ENCODE measurements around the gene KCNJ6. TPM values are rescaled to one million over a fixed set of nuclear protein-coding genes. Genes with fewer than 3 reads are reported as not detected.

KCNJ6 gene
- total RNA-seq, 1 donor from 2014 or later = 0.64 TPM

- Histone ChIP-seq H3K36me3 (no peaks in the 10 kb centered on the region), H3K9me3 (no peaks in the 10 kb centered on the region), H3K4me1 (peaks cover 0 to 3% of the 10 kb centered on the region in 2 donors), H3K4me3 (no peak overlapping the region), H3K27ac (no peak overlapping the region), H3K27me3 (no peaks in the 10 kb centered on the region)
- intact Hi-C loops (cut with DNase I) = no loop called here
- TF ChIP-seq CTCF (IDR thresholded peaks at IDR 0.05) = no peak
- no peak for DNase-seq (ENCODE audit: low spot score in 2 of 2)
These were observed 232.7 kb downstream of the KCNJ6 start for GRCh38 chr21:37683396-37684114.

- no peak overlapping the region for H3K4me3 ChIP-seq
- intact Hi-C loops (cut with DNase I) = no loop called here
- H3K4me1 ChIP-seq = peaks cover 0 to 3% of the 10 kb centered on the region in 2 donors
- H3K9me3 ChIP-seq = no peaks in the 10 kb centered on the region
- H3K27ac ChIP-seq = no peak overlapping the region
- no peaks in the 10 kb centered on the region for H3K27me3 ChIP-seq
- H3K36me3 ChIP-seq = no peaks in the 10 kb centered on the region
- TF ChIP-seq CTCF (IDR thresholded peaks at IDR 0.05) = no peak
- DNase-seq (ENCODE audit: low spot score in 2 of 2) = no peak
These were observed 233.3 kb downstream of the KCNJ6 start for GRCh38 chr21:37682966-37683365.

GRCh38 chr21:37677006-37677405, 239.3 kb downstream of the KCNJ6 start:
- no peaks in the 10 kb centered on the region for H3K4me1 ChIP-seq
- no peaks in the 10 kb centered on the region for H3K9me3 ChIP-seq
- no peaks in the 10 kb centered on the region for H3K27me3 ChIP-seq
- no peak for DNase-seq (ENCODE audit: low spot score in 2 of 2)
- H3K4me3 ChIP-seq = no peak overlapping the region
- H3K27ac ChIP-seq = no peak overlapping the region
- TF ChIP-seq CTCF (IDR thresholded peaks at IDR 0.05) = no peak
- intact Hi-C loops (cut with DNase I) = no loop called here
- no peaks in the 10 kb centered on the region for H3K36me3 ChIP-seq

DNA sequence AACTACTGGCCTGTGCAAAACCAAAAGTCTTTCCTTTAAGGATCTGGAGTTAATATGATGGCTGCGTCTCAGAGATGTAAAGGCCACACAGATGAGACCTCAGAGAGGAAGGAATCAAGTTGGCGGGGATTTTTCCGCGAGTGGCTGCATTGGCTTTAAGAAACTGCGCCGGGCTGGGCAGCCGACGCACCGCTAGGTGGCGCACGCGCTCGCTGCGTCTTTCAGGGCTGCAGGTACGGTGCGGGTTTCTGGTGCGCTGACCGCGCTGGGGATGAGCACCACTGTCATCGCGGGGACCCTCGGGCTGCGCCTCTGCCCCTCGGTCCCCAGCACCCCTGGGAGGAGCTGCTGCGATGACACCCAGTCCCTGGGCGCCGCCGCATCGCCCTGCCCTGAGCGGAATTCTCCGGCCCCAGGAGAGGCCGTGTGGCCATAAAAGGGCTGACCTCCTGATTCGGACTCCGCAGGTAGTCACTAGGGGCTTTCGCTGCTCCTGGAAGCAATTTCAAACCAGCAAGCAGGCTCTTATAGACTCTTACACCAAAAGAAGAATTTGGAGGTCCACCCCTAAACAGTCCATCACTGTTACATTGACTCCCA, 241.0 kb downstream of the KCNJ6 start:
- TF ChIP-seq CTCF (IDR thresholded peaks at IDR 0.05) = peak; percentile 73 to 97 (median 93)
- Histone ChIP-seq H3K4me1 (no peaks in the 10 kb centered on the region), H3K27me3 (no peaks in the 10 kb centered on the region), H3K4me3 (peak overlapping the region; percentile 29 to 42), H3K9me3 (no peaks in the 10 kb centered on the region), H3K36me3 (no peaks in the 10 kb centered on the region), H3K27ac (no peak overlapping the region)
- DNase-seq (ENCODE audit: low spot score in 2 of 2) = peak in 1 of 2 donors; percentile 78
- intact Hi-C loops (cut with DNase I) = loop anchor here (2.0 kb wide), 1 partner anchor 681 kb away; no protein-coding TSS in a partner anchor

GRCh38 chr21:37673801-37674575, 242.3 kb downstream of the KCNJ6 start:
- H3K27me3 ChIP-seq = no peaks in the 10 kb centered on the region
- no peak for TF ChIP-seq CTCF (IDR thresholded peaks at IDR 0.05)
- H3K36me3 ChIP-seq = no peaks in the 10 kb centered on the region
- H3K4me3 ChIP-seq = no peak overlapping the region
- H3K9me3 ChIP-seq = no peaks in the 10 kb centered on the region
- intact Hi-C loops (cut with DNase I) = loop anchor here (2.0 kb wide), 1 partner anchor 683 kb away; no protein-coding TSS in a partner anchor
- H3K27ac ChIP-seq = no peak overlapping the region
- no peaks in the 10 kb centered on the region for H3K4me1 ChIP-seq
- no peak for DNase-seq (ENCODE audit: low spot score in 2 of 2)

Measured in ascending aorta (tissue), 2 donors.